CD4-positive, alpha-beta T cell (primary cell): Measurements from ENCODE around the gene RHOV. TPM values are rescaled to one million over a fixed set of nuclear protein-coding genes. Genes with fewer than 3 reads are reported as not detected.

ENCODE experiments used
- ATAC-seq: fragments of 200-7000 bp; cut with Tn5 transposase; one replicate; pipeline ENCODE4 v1.10.0; 2022; ENCODE audit warnings: mild to moderate bottlenecking; ENCODE audit not compliant: poor library complexity
- CTCF ChIA-PET: fragments of 350-600 bp; sonication (Branson Sonifier 250); formaldehyde crosslinking; loops from one replicate; lab custom pipeline; 2021; ENCODE audit warnings: antibody characterized with exemption, inconsistent platforms; lab: Charles Lee
- POLR2A ChIA-PET: fragments of 350-600 bp; sonication (Branson Sonifier 250); formaldehyde crosslinking; loops from one replicate; lab custom pipeline; 2021; ENCODE audit warnings: antibody characterized with exemption, inconsistent platforms; lab: Charles Lee
- DNase-seq, 14 experiments: peaks; one replicate each; pipeline ENCODE4 v3.0.0-alpha.2; 2013 to 2020; ENCODE audit warnings: mixed read lengths in 2 of 14
- H3K27ac ChIP-seq, 2 donors: one replicate each; pipeline versions ENCODE4 v1.5.1 to v1.7.0; 2013; ENCODE audit warnings: low read length in 2 of 2, low read depth in 1 of 2, mild to moderate bottlenecking in 1 of 2
- H3K27me3 ChIP-seq, 2 experiments: 1 replicate in 1 of 2; 2 replicates in 1 of 2; pipeline versions ENCODE4 v1.6.1 to v1.7.0; 2013; ENCODE audit warnings: low read length in 2 of 2, control low read depth in 1 of 2, mild to moderate bottlenecking in 1 of 2, moderate library complexity in 1 of 2; ENCODE audit not compliant: insufficient read depth in 2 of 2, control insufficient read depth in 1 of 2
- H3K36me3 ChIP-seq: one replicate; pipeline ENCODE4 v1.6.1; 2013; ENCODE audit warnings: low read length, control low read depth; ENCODE audit not compliant: insufficient read depth
- H3K4me1 ChIP-seq: one replicate; pipeline ENCODE4 v1.6.1; 2013; ENCODE audit warnings: low read length, control low read depth; ENCODE audit not compliant: insufficient read depth
- H3K4me3 ChIP-seq: one replicate; pipeline ENCODE4 v1.5.1; 2013; ENCODE audit warnings: mild to moderate bottlenecking, low read length, moderate library complexity
- H3K9me3 ChIP-seq, 2 experiments: 1 replicate in 1 of 2; 2 replicates in 1 of 2; pipeline versions ENCODE4 v1.6.1 to v1.7.0; 2013; ENCODE audit warnings: low read length in 2 of 2, mild to moderate bottlenecking in 2 of 2, control low read depth in 1 of 2, moderate library complexity in 1 of 2; ENCODE audit not compliant: control insufficient read depth in 1 of 2, insufficient read depth in 1 of 2
- H3K27ac Mint-ChIP-seq: one replicate; pipeline ENCODE4 v1.8.0; 2020; ENCODE audit warnings: mixed read lengths
- H3K27me3 Mint-ChIP-seq: one replicate; pipeline ENCODE4 v1.8.0; 2021; ENCODE audit warnings: mixed read lengths
- H3K36me3 Mint-ChIP-seq: one replicate; pipeline ENCODE4 v1.8.0; 2021; ENCODE audit warnings: low read depth, mixed read lengths
- H3K4me1 Mint-ChIP-seq: one replicate; pipeline ENCODE4 v1.8.0; 2021; ENCODE audit warnings: low read depth, mixed read lengths
- H3K4me3 Mint-ChIP-seq: one replicate; pipeline ENCODE4 v1.8.0; 2020; ENCODE audit warnings: mild to moderate bottlenecking, mixed read lengths
- H3K9me3 Mint-ChIP-seq: one replicate; pipeline ENCODE4 v1.8.0; 2020; ENCODE audit warnings: mixed read lengths
- CTCF ChIP-seq: fragments of 200-600 bp; IDR thresholded peaks from one replicate; pipeline ENCODE4 v1.8.0; 2022; ENCODE audit warnings: antibody characterized with exemption, mild to moderate bottlenecking
- intact Hi-C, 2 experiments: fragments of 100-400 bp; cut with DNase I in 1 of 2; cut with micrococcal nuclease in 1 of 2; formaldehyde crosslinking; loops; one replicate each; pipeline versions ENCODE4 v1.15.1 to v1.9.0; 2023 to 2025; cut with DNase I, micrococcal nuclease
- total RNA-seq, 174 experiments: library from RNA in 2 of 174; stranded (reverse) in 2 of 174; gene quantifications; one replicate each; pipeline ENCODE4 v1.2.3 and lab custom pipeline; 2021 to 2026

The RHOV gene
- total RNA-seq, 2 experiments from 2014 or later, result 0.36 TPM

GRCh38 chr15:40917585-40917984, 43.6 kb upstream of the RHOV start:
- intact Hi-C loops, result no loop called here
- Histone ChIP-seq H3K4me3 (no peak overlapping the region), H3K27me3 (no peaks in the 10 kb centered on the region), H3K36me3 (no peaks in the 10 kb centered on the region), H3K27ac (no peak overlapping the region), H3K4me1 (no peaks in the 10 kb centered on the region), H3K9me3 (no peaks in the 10 kb centered on the region)
- Mint-ChIP-seq H3K4me3 (no peak overlapping the region), H3K4me1 (no peaks in the 10 kb centered on the region), H3K36me3 (no peaks in the 10 kb centered on the region), H3K27ac (no peak overlapping the region), H3K27me3 (peaks cover 1% of the 10 kb centered on the region), H3K9me3 (no peaks in the 10 kb centered on the region)
- DNase-seq, result no peak
- ChIA-PET POLR2A (no interaction called here), CTCF (no interaction called here)
- ATAC-seq, result no peak
- no peak for TF ChIP-seq CTCF

- Histone ChIP-seq H3K9me3 (no peaks in the 10 kb centered on the region), H3K27ac (no peak overlapping the region), H3K36me3 (no peaks in the 10 kb centered on the region), H3K27me3 (no peaks in the 10 kb centered on the region), H3K4me1 (no peaks in the 10 kb centered on the region), H3K4me3 (no peak overlapping the region)
- Mint-ChIP-seq H3K4me3 (no peak overlapping the region), H3K36me3 (no peaks in the 10 kb centered on the region), H3K9me3 (no peaks in the 10 kb centered on the region), H3K4me1 (no peaks in the 10 kb centered on the region), H3K27ac (no peak overlapping the region), H3K27me3 (no peaks in the 10 kb centered on the region)
- intact Hi-C loops, result no loop called here
- no peak for ATAC-seq
- DNase-seq, result no peak
- ChIA-PET CTCF (no interaction called here), POLR2A (no interaction called here)
- no peak for TF ChIP-seq CTCF
Observed at GRCh38 chr15:40915679-40916078, 41.6 kb upstream of the RHOV start.

- no peaks in the 10 kb centered on the region for H3K4me1 ChIP-seq
- TF ChIP-seq CTCF, result no peak
- Mint-ChIP-seq H3K4me1 (no peaks in the 10 kb centered on the region), H3K9me3 (no peaks in the 10 kb centered on the region), H3K27ac (no peak overlapping the region), H3K4me3 (no peak overlapping the region), H3K27me3 (no peaks in the 10 kb centered on the region), H3K36me3 (no peaks in the 10 kb centered on the region)
- ChIA-PET CTCF (interaction anchor here (1.0 kb wide), 1 partner anchor 11 kb away, joined by 3 read pairs; no protein-coding TSS in a partner anchor), POLR2A (no interaction called here)
- intact Hi-C loops, result no loop called here
- H3K4me3 ChIP-seq, result no peak overlapping the region
- ATAC-seq (no peak), DNase-seq (no peak)
- H3K9me3 ChIP-seq, result no peaks in the 10 kb centered on the region
- H3K27me3 ChIP-seq, result no peaks in the 10 kb centered on the region
- no peak overlapping the region for H3K27ac ChIP-seq
- no peaks in the 10 kb centered on the region for H3K36me3 ChIP-seq
Observed at GRCh38 chr15:40915116-40915661, 41.2 kb upstream of the RHOV start.
